ENCODE measurements around the gene MCCC2.
"Not testable (repeated sequence)": the region's sequence is repeated elsewhere in the genome, so short reads cannot be mapped to it uniquely, and the experiment has no call there.

MCCC2 gene

GRCh38 chr5:71597001-71597400 lies 9.9 kb downstream of the MCCC2 start:
- FAIRE-seq (no peak), DNase-seq (ENCODE audit: insufficient read length, low spot score) (no peak)
- TF ChIP-seq SPI1 (IDR thresholded peaks at IDR 0.05; ENCODE audit: low read depth, low read length) (no peak), POU2F2 (IDR thresholded peaks at IDR 0.05; ENCODE audit: low read depth, low read length) (no peak), POLR2AphosphoS5 (IDR thresholded peaks at IDR 0.05; ENCODE audit: low read depth, low read length) (no peak), PAX5 (IDR thresholded peaks at IDR 0.05; ENCODE audit: insufficient read depth, low read length, severe bottlenecking) (no peak), TAF1 (IDR thresholded peaks at IDR 0.05; ENCODE audit: low read depth, low read length) (no peak), POLR2A (IDR thresholded peaks at IDR 0.05; ENCODE audit: low read depth, low read length) (no peak)

- TF ChIP-seq SPI1 (IDR thresholded peaks at IDR 0.05; ENCODE audit: low read depth, low read length) = no peak
- no peak for TF ChIP-seq POLR2A (IDR thresholded peaks at IDR 0.05; ENCODE audit: low read depth, low read length)
- TF ChIP-seq POLR2AphosphoS5 (IDR thresholded peaks at IDR 0.05; ENCODE audit: low read depth, low read length) = no peak
- TF ChIP-seq TAF1 (IDR thresholded peaks at IDR 0.05; ENCODE audit: low read depth, low read length) = no peak
- TF ChIP-seq POU2F2 (IDR thresholded peaks at IDR 0.05; ENCODE audit: low read depth, low read length) = no peak
- TF ChIP-seq PAX5 (IDR thresholded peaks at IDR 0.05; ENCODE audit: insufficient read depth, low read length, severe bottlenecking) = no peak
- no peak for DNase-seq (ENCODE audit: insufficient read length, low spot score)
- FAIRE-seq = no peak
Measured at GRCh38 chr5:71600783-71601182, 13.6 kb downstream of the MCCC2 start.

- no peak for TF ChIP-seq TAF1 (IDR thresholded peaks at IDR 0.05; ENCODE audit: low read depth, low read length)
- no peak for TF ChIP-seq SPI1 (IDR thresholded peaks at IDR 0.05; ENCODE audit: low read depth, low read length)
- peak; percentile 9 for FAIRE-seq
- DNase-seq (ENCODE audit: insufficient read length, low spot score) = peak; percentile 37
Measured at GRCh38 chr5:71601222-71602026, 14.3 kb downstream of the MCCC2 start.

- FAIRE-seq; DNase-seq (ENCODE audit: insufficient read length, low spot score): not testable (repeated sequence)
Measured at GRCh38 chr5:71609916-71610315, 22.8 kb downstream of the MCCC2 start.

- FAIRE-seq (no peak), DNase-seq (ENCODE audit: insufficient read length, low spot score) (no peak)
- TF ChIP-seq POLR2AphosphoS5 (IDR thresholded peaks at IDR 0.05; ENCODE audit: low read depth, low read length) (no peak), POLR2A (IDR thresholded peaks at IDR 0.05; ENCODE audit: low read depth, low read length) (no peak), PAX5 (IDR thresholded peaks at IDR 0.05; ENCODE audit: insufficient read depth, low read length, severe bottlenecking) (no peak), TAF1 (IDR thresholded peaks at IDR 0.05; ENCODE audit: low read depth, low read length) (no peak), SPI1 (IDR thresholded peaks at IDR 0.05; ENCODE audit: low read depth, low read length) (no peak), POU2F2 (IDR thresholded peaks at IDR 0.05; ENCODE audit: low read depth, low read length) (no peak)
Measured at GRCh38 chr5:71615809-71616208, 28.7 kb downstream of the MCCC2 start.

- no peak for FAIRE-seq
- TF ChIP-seq TAF1 (IDR thresholded peaks at IDR 0.05; ENCODE audit: low read depth, low read length) = no peak
Measured at GRCh38 chr5:71620630-71621029, 33.5 kb downstream of the MCCC2 start.

GRCh38 chr5:71621268-71621667 lies 34.1 kb downstream of the MCCC2 start:
- no peak for TF ChIP-seq SPI1 (IDR thresholded peaks at IDR 0.05; ENCODE audit: low read depth, low read length)
- TF ChIP-seq PAX5 (IDR thresholded peaks at IDR 0.05; ENCODE audit: insufficient read depth, low read length, severe bottlenecking) = no peak
- TF ChIP-seq TAF1 (IDR thresholded peaks at IDR 0.05; ENCODE audit: low read depth, low read length) = no peak
- TF ChIP-seq POLR2AphosphoS5 (IDR thresholded peaks at IDR 0.05; ENCODE audit: low read depth, low read length) = no peak
- no peak for TF ChIP-seq POU2F2 (IDR thresholded peaks at IDR 0.05; ENCODE audit: low read depth, low read length)
- FAIRE-seq (no peak), DNase-seq (ENCODE audit: insufficient read length, low spot score) (no peak)

More at GRCh38 chr5:71620630-71621029, 33.5 kb downstream of the MCCC2 start:
- no peak for DNase-seq (ENCODE audit: insufficient read length, low spot score)

GRCh38 chr5:71621741-71622140 lies 34.6 kb downstream of the MCCC2 start:
- TF ChIP-seq SPI1 (IDR thresholded peaks at IDR 0.05; ENCODE audit: low read depth, low read length) = no peak
- TF ChIP-seq POLR2A (IDR thresholded peaks at IDR 0.05; ENCODE audit: low read depth, low read length) = no peak
- no peak for TF ChIP-seq POLR2AphosphoS5 (IDR thresholded peaks at IDR 0.05; ENCODE audit: low read depth, low read length)
- no peak for TF ChIP-seq TAF1 (IDR thresholded peaks at IDR 0.05; ENCODE audit: low read depth, low read length)
- FAIRE-seq (no peak), DNase-seq (ENCODE audit: insufficient read length, low spot score) (no peak)

GRCh38 chr5:71623221-71623794 lies 36.2 kb downstream of the MCCC2 start:
- no peak for FAIRE-seq
- TF ChIP-seq PAX5 (IDR thresholded peaks at IDR 0.05; ENCODE audit: insufficient read depth, low read length, severe bottlenecking) (no peak), POLR2A (IDR thresholded peaks at IDR 0.05; ENCODE audit: low read depth, low read length) (no peak), TAF1 (IDR thresholded peaks at IDR 0.05; ENCODE audit: low read depth, low read length) (no peak), POU2F2 (IDR thresholded peaks at IDR 0.05; ENCODE audit: low read depth, low read length) (no peak), POLR2AphosphoS5 (IDR thresholded peaks at IDR 0.05; ENCODE audit: low read depth, low read length) (no peak), SPI1 (IDR thresholded peaks at IDR 0.05; ENCODE audit: low read depth, low read length) (no peak)
- DNase-seq (ENCODE audit: insufficient read length, low spot score) = no peak

GRCh38 chr5:71629950-71630349 lies 42.8 kb downstream of the MCCC2 start:
- no peak for TF ChIP-seq SPI1 (IDR thresholded peaks at IDR 0.05; ENCODE audit: low read depth, low read length)
- no peak for TF ChIP-seq POU2F2 (IDR thresholded peaks at IDR 0.05; ENCODE audit: low read depth, low read length)
- TF ChIP-seq POLR2AphosphoS5 (IDR thresholded peaks at IDR 0.05; ENCODE audit: low read depth, low read length) = no peak
- no peak for TF ChIP-seq PAX5 (IDR thresholded peaks at IDR 0.05; ENCODE audit: insufficient read depth, low read length, severe bottlenecking)
- no peak for TF ChIP-seq TAF1 (IDR thresholded peaks at IDR 0.05; ENCODE audit: low read depth, low read length)
- no peak for TF ChIP-seq POLR2A (IDR thresholded peaks at IDR 0.05; ENCODE audit: low read depth, low read length)
- FAIRE-seq = no peak
- DNase-seq (ENCODE audit: insufficient read length, low spot score) = no peak

Data from GM12891 (cell line).